GM03348 (cell line): ENCODE data around the gene BCAS3.

Source experiments
- DNase-seq: peaks from one replicate; pipeline ENCODE4 v3.0.0; 2012; ENCODE audit warnings: low spot score

BCAS3 gene

DNA sequence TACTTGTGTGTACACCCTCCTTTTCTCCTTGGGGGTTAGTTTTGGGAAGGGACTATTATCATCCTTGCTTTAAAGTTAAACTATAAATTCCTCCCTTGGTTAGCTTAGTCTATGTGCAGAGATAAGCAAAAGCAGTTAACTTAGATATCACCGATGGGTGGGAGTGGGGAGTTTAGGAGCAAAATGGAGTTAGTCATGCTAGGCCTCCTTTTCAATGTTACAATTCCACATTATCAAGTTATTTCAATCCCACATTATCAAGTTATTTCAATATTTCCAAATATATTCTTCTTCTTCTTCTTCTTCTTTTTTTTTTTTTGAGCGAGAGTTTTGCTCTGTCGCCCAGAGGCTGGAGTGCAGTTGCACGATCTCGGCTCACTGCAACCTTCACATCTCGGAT lies 1.7 kb upstream of the BCAS3 start:
- DNase-seq, result no peak

GRCh38 chr17:60676758-60677307 lies 818 bp upstream of the BCAS3 start:
- DNase-seq, result no peak

DNA sequence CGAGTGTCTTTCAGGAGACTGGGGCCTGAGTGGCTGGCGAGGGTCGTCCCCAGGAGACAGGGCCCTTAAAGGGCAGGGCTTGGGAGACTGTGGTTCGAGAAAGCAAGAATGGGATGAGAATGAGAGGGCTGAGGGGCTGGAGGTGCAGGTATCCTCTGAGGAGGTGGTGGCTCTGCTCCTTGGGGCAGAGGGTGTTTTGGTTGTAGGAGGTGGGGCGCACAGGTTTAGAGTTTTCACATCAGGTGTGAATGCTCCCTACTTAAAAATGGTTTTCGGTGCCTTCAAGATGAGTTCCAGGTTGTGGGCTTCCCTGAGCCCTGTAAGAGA lies 430 bp downstream of the BCAS3 start:
- no peak for DNase-seq

- DNase-seq, result no peak
These were observed 1.6 kb downstream of the BCAS3 start for GRCh38 chr17:60679287-60679686.

- DNase-seq, result no peak
These were observed 3.1 kb downstream of the BCAS3 start for GRCh38 chr17:60680754-60681153.

- no peak for DNase-seq
These were observed 7.8 kb downstream of the BCAS3 start for GRCh38 chr17:60685437-60685836.

DNA sequence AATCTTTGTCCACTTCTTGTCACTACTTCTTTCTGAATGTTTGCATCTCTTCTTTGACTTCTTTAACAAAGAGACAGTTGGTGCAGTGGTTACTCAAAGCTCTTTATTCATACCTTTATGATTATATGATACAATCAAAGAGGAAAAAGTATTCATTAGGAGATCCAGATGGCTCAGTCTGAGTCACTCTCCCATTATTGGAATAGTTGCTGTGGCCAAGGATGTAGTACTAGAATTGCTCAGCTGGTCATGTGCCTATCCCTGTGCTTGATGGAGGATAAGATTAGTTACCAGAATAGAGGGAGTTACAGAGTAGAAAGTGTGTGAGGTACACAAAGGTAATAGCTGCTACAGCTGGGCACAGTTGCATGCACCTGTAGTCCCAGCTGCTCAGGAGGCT lies 18.3 kb downstream of the BCAS3 start:
- DNase-seq, result peak; percentile 13

GRCh38 chr17:60699090-60699489 lies 21.4 kb downstream of the BCAS3 start:
- no peak for DNase-seq

- DNase-seq, result no peak
These were observed 26.5 kb downstream of the BCAS3 start for GRCh38 chr17:60704170-60704569.

DNA sequence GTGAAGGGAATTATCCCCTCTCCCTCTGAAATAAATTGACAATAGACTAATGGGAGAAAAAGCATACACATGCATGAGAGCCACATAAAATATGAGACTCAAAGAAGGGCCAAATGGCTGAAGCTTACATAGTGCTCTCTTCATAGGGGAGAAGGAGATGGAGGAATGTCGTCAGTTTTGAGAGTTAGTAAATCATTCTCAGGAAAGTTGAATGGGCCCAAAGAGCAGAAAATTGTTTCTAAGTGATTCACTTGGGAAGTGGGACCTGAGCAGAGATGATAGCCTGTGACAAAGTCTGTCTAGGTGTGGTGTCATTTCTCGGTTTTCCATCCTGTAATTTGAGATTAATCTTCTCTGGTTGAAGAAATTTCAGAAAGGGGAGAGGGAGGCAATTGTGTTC lies 35.0 kb downstream of the BCAS3 start:
- DNase-seq, result no peak

- DNase-seq, result no peak
These were observed 36.0 kb downstream of the BCAS3 start for GRCh38 chr17:60713608-60714007.

GRCh38 chr17:60716766-60717165 lies 39.1 kb downstream of the BCAS3 start:
- no peak for DNase-seq

DNA sequence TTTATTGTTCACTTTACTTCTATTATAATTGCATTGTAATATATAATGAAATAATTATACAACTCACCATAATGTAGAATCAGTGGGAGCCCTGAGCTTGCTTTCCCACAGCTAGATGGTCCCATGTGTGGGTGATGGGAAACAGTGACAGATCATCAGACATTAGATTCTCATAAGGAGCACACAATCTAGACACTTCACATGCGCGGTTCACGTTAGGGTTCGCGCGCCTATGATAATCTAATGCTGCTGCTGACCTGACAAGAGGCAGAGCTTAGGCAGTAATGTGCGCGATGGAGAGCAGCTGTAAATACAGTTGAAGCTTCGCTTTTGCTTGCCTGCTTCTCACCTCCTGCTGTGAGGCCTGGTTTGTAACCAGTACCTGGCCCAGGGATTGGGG lies 40.2 kb downstream of the BCAS3 start:
- DNase-seq, result no peak

GRCh38 chr17:60720763-60721531 lies 43.3 kb downstream of the BCAS3 start:
- DNase-seq, result peak; percentile 74

DNA sequence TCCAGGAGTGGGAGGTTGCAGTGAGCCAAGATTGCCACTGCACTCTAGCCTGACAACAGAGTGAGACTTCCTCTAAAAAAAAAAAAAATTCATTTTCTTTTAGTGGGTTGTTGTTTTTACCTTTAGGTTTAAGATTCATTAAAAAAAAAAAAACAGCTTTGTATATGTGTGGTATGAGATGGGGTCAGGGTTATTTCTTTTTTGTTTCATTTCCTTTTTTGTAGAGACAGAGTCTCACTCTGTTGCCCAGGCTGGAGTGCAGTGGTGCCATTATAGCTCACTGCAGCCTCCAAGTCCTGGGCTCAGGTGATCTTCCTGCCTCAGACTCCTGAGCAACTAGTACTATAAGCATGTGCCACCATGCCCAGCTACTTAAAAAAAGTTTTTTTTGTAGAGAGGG lies 47.0 kb downstream of the BCAS3 start:
- no peak for DNase-seq

- DNase-seq, result no peak
These were observed 52.2 kb downstream of the BCAS3 start for GRCh38 chr17:60729854-60730253.

DNA sequence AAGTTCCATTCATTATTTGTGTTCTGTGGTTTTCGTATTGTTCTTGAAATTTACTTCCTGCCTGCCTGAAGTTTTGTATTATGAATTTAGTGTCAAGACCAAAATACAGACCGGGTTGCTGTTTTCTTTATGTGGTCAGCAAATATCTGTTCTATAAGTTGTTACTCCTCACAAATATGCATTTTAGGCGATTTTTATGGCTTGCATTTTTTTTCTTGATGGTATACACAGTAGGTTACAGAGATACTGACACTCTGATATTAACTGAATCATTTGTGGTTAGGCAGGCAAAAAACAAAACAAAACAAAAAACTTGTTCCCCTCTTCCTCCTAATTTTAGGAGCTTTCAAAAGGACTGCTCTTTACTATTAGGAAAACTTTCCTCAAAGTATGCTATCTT lies 52.6 kb downstream of the BCAS3 start:
- no peak for DNase-seq

- no peak for DNase-seq
These were observed 60.6 kb downstream of the BCAS3 start for GRCh38 chr17:60738287-60738686.

GRCh38 chr17:60740584-60740983 lies 62.9 kb downstream of the BCAS3 start:
- no peak for DNase-seq

DNA sequence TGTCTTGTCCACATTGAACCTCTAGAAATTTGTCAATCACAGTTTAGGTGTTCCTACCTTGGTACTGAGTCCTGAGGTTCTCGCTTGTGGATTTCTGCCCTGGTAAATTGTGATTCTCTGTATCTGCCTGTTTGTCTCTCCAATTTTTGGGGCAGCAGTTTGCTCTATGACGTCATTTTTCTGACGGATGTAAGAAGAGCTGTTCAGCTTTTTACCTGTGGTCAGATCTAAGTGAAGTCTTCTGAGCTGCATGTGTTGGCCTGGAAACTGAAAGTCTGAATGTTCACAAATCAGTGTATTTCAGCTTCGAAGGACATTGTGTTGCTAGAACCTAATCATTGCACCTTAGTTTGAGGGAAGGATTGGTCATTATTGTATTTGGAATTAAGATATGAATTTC lies 63.4 kb downstream of the BCAS3 start:
- no peak for DNase-seq

GRCh38 chr17:60743282-60743681 lies 65.6 kb downstream of the BCAS3 start:
- DNase-seq, result no peak

DNA sequence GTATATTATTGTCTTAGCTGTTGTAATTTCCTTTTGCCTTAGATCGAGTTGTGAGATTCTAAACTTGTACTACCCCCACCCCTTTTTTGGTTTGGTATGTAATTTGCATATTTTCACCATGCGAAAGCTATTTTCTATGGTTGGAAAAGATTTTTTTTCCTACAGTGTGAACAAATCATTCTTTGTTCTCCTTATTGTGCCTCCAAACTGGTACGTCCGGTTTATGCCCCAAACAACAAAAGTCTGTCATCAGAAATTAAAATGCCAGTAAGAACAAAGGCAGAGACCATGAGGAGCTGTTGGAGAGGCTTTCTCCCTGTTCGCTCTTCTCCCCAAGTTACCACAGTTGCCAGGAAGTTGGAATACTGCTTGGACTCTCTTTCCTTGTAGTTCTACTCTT lies 66.1 kb downstream of the BCAS3 start:
- DNase-seq, result peak; percentile 48

DNA sequence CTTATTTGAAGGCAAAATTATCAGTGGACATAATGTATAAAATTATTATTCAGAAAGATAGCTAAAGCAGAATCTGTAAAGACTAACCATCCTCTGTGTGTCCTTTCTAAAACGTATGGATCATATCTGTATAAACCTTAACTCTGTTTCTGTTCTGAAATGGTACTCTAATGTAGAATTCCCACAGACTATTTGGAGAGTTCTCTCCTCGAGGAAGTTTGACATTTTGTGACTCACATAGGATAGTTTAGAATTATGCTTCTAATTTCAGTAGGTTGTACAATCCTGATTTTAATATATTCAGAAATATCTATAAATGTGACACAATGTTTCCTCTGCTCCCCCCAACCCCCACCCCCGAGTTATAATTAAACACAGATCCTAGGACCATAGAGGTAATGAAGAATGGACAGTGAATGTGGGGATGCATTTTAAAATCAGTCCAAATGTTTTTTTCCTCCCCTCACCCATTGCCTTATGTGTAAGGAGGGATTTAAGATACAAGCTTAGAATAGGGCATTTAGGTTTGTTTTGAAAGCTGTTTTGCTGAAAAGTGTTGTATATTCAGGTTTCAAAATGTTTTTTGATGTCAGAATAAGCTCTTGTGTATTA lies 66.8 kb downstream of the BCAS3 start:
- DNase-seq, result no peak

- no peak for DNase-seq
These were observed 67.9 kb downstream of the BCAS3 start for GRCh38 chr17:60745544-60745943.
